Neuron (in vitro differentiated cells): ENCODE measurements around the gene NFIX.

Source experiments
- H2AFZ ChIP-seq: one replicate; pipeline ENCODE4 v1.6.1; 2013; ENCODE audit warnings: low read depth, mild to moderate bottlenecking, inconsistent platforms, low read length, moderate library complexity
- H3K27me3 ChIP-seq: one replicate; pipeline ENCODE4 v1.6.1; 2013; ENCODE audit warnings: low read length; ENCODE audit not compliant: insufficient read depth
- H3K36me3 ChIP-seq: one replicate; pipeline ENCODE4 v1.6.1; 2013; ENCODE audit warnings: low read length; ENCODE audit not compliant: insufficient read depth
- H3K4me1 ChIP-seq: one replicate; pipeline ENCODE4 v1.6.1; 2013; ENCODE audit warnings: low read length; ENCODE audit not compliant: insufficient read depth
- H3K4me3 ChIP-seq: 2 replicates; pipeline ENCODE4 v1.5.1; 2013; ENCODE audit warnings: mild to moderate bottlenecking, low read length, moderate library complexity
- H3K9me3 ChIP-seq: one replicate; pipeline ENCODE4 v1.6.1; 2013; ENCODE audit warnings: low read length

Gene NFIX

DNA sequence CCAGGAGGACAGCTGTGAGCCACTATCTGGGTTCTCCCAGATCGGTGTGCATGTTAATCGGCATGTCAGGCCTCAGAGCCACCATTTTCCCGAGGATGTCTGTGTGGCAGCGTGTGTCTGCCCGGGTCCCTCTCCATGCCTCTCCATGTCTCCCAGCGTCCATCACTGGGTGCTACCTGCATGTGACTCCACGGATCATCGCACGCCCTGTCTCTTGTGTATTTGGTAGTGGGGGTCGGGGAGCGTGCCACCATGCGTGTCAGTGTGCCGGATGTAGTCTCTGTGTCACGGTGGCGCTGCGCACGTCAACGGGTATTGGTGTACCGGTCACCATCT, 5.9 kb downstream of the NFIX start:
- H3K4me1 ChIP-seq = no peaks in the 10 kb centered on the region

DNA sequence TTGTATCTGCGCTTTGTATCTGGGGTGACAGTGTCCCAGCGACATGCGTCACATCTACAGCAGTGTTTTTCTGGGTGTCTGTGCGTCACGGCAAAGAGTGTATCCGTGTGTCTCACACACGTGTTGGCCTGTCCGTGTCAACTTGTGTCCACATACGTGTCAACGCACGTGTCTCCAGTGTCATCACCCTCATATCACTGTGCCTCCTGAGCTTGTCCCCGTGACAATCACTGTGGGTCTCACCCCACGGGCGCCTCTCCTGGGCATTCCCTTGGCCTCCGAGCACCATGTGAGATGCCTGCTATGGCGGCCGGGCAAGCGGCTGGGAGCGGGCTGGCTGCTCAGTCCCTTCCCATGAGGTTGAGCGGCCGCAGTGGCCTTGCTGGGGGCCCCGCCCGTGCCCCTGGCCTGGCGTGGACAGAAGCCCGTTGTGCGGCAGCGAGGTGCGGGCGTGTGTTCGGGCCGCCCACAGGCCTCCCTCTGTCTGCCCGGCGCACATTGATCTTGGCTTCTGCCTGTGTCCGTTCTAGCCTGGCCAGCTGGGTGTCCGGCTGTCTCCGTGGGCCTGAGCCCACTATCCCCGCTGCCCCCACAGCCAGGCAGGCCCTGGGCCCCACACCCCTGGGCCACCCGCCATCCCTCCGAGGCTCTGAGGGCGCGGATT, 6.4 kb downstream of the NFIX start:
- peaks cover 85% of the 10 kb centered on the region for H3K27me3 ChIP-seq
- H3K36me3 ChIP-seq = no peaks in the 10 kb centered on the region
- H3K4me3 ChIP-seq = no peak overlapping the region
- H2AFZ ChIP-seq = no peak overlapping the region
- no peaks in the 10 kb centered on the region for H3K9me3 ChIP-seq
- H3K4me1 ChIP-seq = no peaks in the 10 kb centered on the region

More for the DNA sequence above, 5.9 kb downstream of the NFIX start:
- Histone ChIP-seq H3K27me3 (peaks cover 84% of the 10 kb centered on the region), H3K9me3 (no peaks in the 10 kb centered on the region), H3K4me3 (no peak overlapping the region), H2AFZ (no peak overlapping the region), H3K36me3 (no peaks in the 10 kb centered on the region)

DNA sequence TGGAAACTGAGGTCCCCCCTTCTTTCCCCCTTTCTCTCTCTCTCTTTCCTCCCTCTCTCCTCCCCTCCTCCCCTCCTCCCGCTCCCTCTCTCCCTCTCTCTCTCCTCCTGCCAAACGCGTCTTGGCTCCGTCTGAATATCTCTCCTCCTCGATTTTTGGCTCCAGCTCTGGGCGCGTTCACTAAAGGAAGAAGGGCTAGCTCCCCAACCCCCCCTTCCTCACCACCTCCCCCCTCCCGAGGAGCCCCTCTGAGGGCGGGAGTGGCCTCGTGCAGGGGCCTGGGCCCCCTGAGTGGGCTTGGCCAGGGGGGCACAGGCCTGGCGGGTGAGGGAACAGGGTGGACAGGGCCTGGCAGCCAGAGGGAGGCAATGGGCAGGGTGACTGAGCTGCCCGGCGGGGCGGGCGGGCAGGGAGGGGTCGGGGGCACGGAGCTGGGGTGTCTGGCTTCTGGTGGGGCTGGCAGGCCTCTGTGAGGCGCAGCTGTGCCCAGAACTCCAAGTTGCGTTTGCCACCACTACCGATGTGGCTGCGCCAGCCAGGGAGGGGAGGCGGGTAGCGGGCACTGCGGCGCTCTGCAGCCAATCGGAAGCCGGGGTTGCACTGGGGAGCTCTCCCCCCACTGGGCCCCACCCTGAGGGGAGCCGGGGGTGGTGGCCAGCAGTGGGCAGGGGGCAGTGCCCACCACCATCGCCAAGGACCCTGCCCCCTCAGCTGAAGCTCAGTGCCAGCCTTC, 7.1 kb downstream of the NFIX start:
- Histone ChIP-seq H2AFZ (no peak overlapping the region), H3K4me3 (no peak overlapping the region), H3K4me1 (no peaks in the 10 kb centered on the region), H3K27me3 (peaks cover 85% of the 10 kb centered on the region), H3K36me3 (no peaks in the 10 kb centered on the region), H3K9me3 (no peaks in the 10 kb centered on the region)

- Histone ChIP-seq H3K4me3 (no peak overlapping the region), H2AFZ (no peak overlapping the region), H3K27me3 (peaks cover 84% of the 10 kb centered on the region), H3K4me1 (no peaks in the 10 kb centered on the region), H3K36me3 (no peaks in the 10 kb centered on the region), H3K9me3 (no peaks in the 10 kb centered on the region)
These were observed 7.8 kb downstream of the NFIX start for GRCh38 chr19:13003081-13003480.

- no peaks in the 10 kb centered on the region for H3K36me3 ChIP-seq
- H2AFZ ChIP-seq = no peak overlapping the region
- no peaks in the 10 kb centered on the region for H3K9me3 ChIP-seq
- no peaks in the 10 kb centered on the region for H3K4me1 ChIP-seq
- H3K4me3 ChIP-seq = no peak overlapping the region
- H3K27me3 ChIP-seq = peaks cover 87% of the 10 kb centered on the region
These were observed 9.0 kb downstream of the NFIX start for GRCh38 chr19:13004273-13004672.

DNA sequence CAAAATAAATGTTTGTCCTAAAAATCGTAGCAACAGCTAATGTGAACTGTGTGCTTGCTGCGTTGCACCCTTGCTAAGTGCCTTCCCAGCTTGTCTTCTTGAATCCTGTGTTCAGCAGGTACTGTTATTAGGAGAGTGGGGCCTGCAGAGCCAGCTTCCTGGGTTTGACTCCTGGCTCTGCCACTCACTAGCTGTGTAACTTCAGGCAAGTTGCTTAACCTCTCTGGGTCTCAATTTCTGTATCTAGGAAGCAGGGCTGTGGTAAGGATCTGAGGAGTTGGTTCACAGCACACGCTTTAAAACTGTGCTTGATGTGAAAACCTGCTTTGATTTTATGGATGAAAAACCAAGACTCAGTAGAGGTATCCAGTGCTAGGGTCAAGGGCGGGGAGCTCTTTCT, 10.0 kb downstream of the NFIX start:
- H3K4me1 ChIP-seq = no peaks in the 10 kb centered on the region
- H3K9me3 ChIP-seq = no peaks in the 10 kb centered on the region
- H3K36me3 ChIP-seq = no peaks in the 10 kb centered on the region
- peaks cover 87% of the 10 kb centered on the region for H3K27me3 ChIP-seq
- H3K4me3 ChIP-seq = no peak overlapping the region
- no peak overlapping the region for H2AFZ ChIP-seq

- Histone ChIP-seq H3K9me3 (no peaks in the 10 kb centered on the region), H3K4me3 (no peak overlapping the region), H2AFZ (no peak overlapping the region), H3K27me3 (peaks cover 87% of the 10 kb centered on the region), H3K4me1 (no peaks in the 10 kb centered on the region), H3K36me3 (no peaks in the 10 kb centered on the region)
These were observed 10.6 kb downstream of the NFIX start for GRCh38 chr19:13005861-13006370.

DNA sequence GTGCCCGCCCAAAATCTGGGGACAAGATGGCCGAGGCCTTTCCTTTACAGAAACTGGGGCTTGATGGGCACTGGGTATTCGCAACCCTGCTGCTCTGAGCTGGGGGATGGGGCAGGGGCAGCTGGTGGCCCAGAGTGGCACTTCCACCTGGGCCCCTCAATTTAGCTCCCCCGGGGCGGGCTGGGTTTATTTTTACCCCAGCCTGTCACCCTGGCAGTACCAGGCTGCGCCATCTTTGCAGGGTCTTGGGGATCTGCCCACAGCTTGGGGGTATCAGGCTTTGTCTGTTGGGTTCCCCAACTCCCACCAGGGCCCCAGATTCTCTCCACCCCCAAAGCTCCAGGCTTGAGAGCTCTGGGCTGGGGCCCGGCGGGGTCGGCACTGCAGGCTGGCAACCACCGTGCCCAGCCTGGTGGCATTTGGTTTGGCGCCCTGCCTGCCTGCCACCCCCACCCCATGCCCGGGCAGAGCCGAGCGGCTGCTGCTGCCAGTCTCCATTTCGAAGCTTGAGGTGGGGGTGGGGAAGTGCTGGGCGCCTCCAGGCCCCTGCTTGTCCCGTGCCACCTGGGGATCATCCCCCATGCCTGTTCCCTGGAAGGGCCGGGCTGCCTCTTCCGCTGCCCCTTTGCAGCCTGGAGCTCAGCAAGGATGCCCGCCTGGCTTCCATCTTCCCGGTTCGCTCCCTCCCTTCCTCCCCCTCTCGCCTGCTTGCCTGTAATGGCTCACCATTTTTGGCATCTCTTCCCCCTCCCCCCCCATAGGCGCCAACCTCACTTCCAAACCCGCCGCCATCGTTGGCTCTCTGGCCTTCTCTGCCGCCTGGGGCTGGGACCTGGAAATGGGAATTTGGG, 11.4 kb downstream of the NFIX start:
- Histone ChIP-seq H3K9me3 (no peaks in the 10 kb centered on the region), H2AFZ (no peak overlapping the region), H3K4me3 (no peak overlapping the region), H3K27me3 (peaks cover 87% of the 10 kb centered on the region), H3K36me3 (no peaks in the 10 kb centered on the region), H3K4me1 (no peaks in the 10 kb centered on the region)

DNA sequence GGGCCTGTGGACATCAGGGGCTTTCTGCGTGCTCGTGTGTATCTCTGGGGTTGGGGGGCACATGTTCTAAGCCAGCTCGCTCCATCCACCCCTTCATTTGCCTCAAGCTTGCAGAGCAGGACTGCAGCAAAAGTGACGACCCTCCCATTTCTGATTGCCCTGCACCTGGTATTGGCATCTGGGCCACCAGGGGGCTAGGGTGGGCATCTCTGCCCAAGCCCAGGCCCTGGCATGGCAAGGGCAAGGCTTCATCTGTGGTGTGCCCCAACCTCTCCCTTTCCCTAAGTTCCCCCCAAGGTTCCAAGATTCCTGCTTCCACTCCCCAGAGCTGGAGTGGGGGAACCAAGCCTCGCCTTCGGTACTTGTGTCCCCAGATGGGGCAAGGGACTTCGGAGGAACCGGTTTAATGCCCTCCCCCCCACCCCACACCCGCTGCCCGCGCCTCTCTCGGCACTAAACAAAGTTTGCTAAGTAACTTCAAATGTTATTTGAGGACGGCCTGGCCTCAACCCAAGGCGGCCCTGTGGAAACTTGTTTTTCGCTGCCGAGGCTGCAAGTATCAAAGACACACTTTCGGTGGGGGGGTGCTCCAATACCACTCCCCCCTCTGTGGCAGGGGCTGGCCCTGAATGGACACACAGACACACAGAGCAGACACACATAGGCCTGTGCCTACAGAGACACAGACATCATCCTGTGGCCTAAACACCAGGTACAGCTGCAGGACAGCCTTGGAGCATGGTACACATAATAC, 12.2 kb downstream of the NFIX start:
- H3K36me3 ChIP-seq = no peaks in the 10 kb centered on the region
- no peaks in the 10 kb centered on the region for H3K4me1 ChIP-seq
- H3K27me3 ChIP-seq = peaks cover 93% of the 10 kb centered on the region
- H3K9me3 ChIP-seq = peaks cover 4% of the 10 kb centered on the region
- no peak overlapping the region for H2AFZ ChIP-seq
- H3K4me3 ChIP-seq = no peak overlapping the region

DNA sequence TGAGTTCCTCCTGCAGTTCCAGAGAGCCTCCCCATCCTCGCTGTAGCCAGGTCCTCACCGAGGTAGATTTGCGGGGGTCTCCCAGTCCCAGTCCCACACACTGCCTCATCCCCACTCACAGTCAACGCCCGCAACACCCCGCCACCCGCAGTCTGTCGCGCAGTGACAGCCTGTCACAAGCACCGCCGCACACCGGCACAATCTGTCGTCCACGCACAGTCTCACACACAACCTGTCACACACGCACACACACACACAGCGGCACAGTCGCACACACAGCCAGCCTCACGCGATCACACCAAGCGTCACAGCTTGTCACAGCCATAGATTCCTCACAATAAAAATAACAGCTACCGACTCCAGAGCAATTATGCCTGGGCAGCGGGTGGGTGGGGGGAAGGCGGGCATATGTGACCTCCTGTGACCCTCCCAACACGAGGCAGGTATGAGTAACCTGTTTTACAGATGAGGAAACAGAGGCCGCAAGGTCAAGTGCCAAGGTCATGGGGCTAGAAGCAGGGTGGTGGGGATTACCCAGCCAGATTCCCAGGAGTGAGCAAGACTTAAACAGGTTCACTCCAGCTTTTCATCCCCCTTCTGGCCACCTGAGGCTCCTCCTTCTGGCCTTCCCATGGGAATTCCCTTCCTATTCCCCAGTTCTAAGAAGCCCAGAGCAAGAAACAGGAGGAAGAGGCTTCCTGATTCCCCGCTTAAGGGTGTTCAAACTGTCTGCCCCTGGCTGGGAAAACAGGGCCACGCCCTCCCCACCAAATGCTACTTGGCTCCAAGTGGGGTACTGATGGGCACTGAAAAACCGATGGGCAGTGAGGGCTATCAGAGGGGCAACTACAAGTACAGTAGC, 13.9 kb downstream of the NFIX start:
- H3K4me1 ChIP-seq = peaks cover 2% of the 10 kb centered on the region
- H3K9me3 ChIP-seq = peaks cover 4% of the 10 kb centered on the region
- no peak overlapping the region for H3K4me3 ChIP-seq
- no peaks in the 10 kb centered on the region for H3K36me3 ChIP-seq
- H2AFZ ChIP-seq = no peak overlapping the region
- H3K27me3 ChIP-seq = peaks cover 96% of the 10 kb centered on the region

GRCh38 chr19:13010038-13010991, 15.0 kb downstream of the NFIX start:
- Histone ChIP-seq H3K36me3 (no peaks in the 10 kb centered on the region), H3K27me3 (peaks cover 97% of the 10 kb centered on the region), H3K4me3 (no peak overlapping the region), H2AFZ (no peak overlapping the region), H3K4me1 (peaks cover 2% of the 10 kb centered on the region), H3K9me3 (peaks cover 4% of the 10 kb centered on the region)
